ENCODE data around the gene MT3. TPM values are rescaled to one million over a fixed set of nuclear protein-coding genes. Genes with fewer than 3 reads are reported as not detected.
A peak's percentile ranks its signal among the peaks of the same experiment; 100 is the strongest.

The MT3 gene
- total and polyA plus RNA-seq, 2 of the 13 experiments (the other 11 are each of a cell fraction or from before 2014, with no cell fraction given) = not detected

- TF ChIP-seq TAF1 (CRISPR knock-in tag; IDR thresholded peaks at IDR 0.05) (no peak), MTA3 (CRISPR knock-in tag; IDR thresholded peaks at IDR 0.05) (no peak), SMAD1 (CRISPR knock-in tag; IDR thresholded peaks at IDR 0.05; ENCODE audit: borderline replicate concordance, low read depth) (0 out of 2 replicates have a peak, but pooled peaks have one; percentile 42), ZNF747 (CRISPR knock-in tag; IDR thresholded peaks at IDR 0.05; ENCODE audit: borderline replicate concordance) (no peak; the same call in 1 of the 2 replicates), SALL2 (CRISPR knock-in tag; IDR thresholded peaks at IDR 0.05) (no peak), DNMT3B (CRISPR knock-in tag; conservative IDR thresholded peaks at IDR 0.05) (no peak), CCAR2 (optimal IDR thresholded peaks at IDR 0.05; ENCODE audit: low read depth, low read length) (no peak), ZSCAN20 (CRISPR knock-in tag; IDR thresholded peaks at IDR 0.05; ENCODE audit: borderline replicate concordance) (0 out of 2 replicates have a peak, but pooled peaks have one; percentile 47), POGK (CRISPR knock-in tag; conservative IDR thresholded peaks at IDR 0.05) (no peak), ASH2L (IDR thresholded peaks at IDR 0.05; ENCODE audit: insufficient read length, low read depth, low read length) (peak; percentile 88), ZNF556 (CRISPR knock-in tag; IDR thresholded peaks at IDR 0.05; ENCODE audit: borderline replicate concordance) (no peak; the same call in 1 of the 2 replicates), ZC3H13 (CRISPR knock-in tag; IDR thresholded peaks at IDR 0.05) (peak; percentile 77), PPARG (CRISPR knock-in tag; conservative IDR thresholded peaks at IDR 0.05) (0 out of 2 replicates have a peak, but pooled peaks have one; percentile 25), MEF2D (CRISPR knock-in tag; IDR thresholded peaks at IDR 0.05) (peak; percentile 72; the same call in 1 of the 2 replicates), ATRX (CRISPR knock-in tag; IDR thresholded peaks at IDR 0.05; ENCODE audit: borderline replicate concordance) (no peak), ZFP36 (IDR thresholded peaks at IDR 0.05; ENCODE audit: borderline replicate concordance, low read depth, low read length, partially characterized antibody) (no peak), ZFX (CRISPR knock-in tag; IDR thresholded peaks at IDR 0.05; ENCODE audit: low read depth) (no peak), ZNF17 (CRISPR knock-in tag; IDR thresholded peaks at IDR 0.05) (no peak), HNF4A (CRISPR knock-in tag; IDR thresholded peaks at IDR 0.05) (peak; percentile 42), CREBL2 (CRISPR knock-in tag; IDR thresholded peaks at IDR 0.05; ENCODE audit: borderline replicate concordance) (no peak), HHEX (CRISPR knock-in tag; IDR thresholded peaks at IDR 0.05) (peak; percentile 55), ZSCAN29 (CRISPR knock-in tag; conservative IDR thresholded peaks at IDR 0.05) (peak; percentile 51), ZBTB39 (CRISPR knock-in tag; IDR thresholded peaks at IDR 0.05) (0 out of 2 replicates have a peak, but pooled peaks have one; percentile 29), PATZ1 (CRISPR knock-in tag; IDR thresholded peaks at IDR 0.05) (peak; percentile 81)
Measured at GRCh38 chr16:56606476-56607108, 17.3 kb downstream of the MT3 start (continued).

Measured in HepG2 (cell line).